HEK293 (cell line): ENCODE data around the gene SH3GL2.

ENCODE experiments used
- CTCF ChIA-PET: fragments of 350-600 bp; formaldehyde crosslinking; extraction: SDS; loops from one replicate; lab custom pipeline; 2021; ENCODE audit warnings: antibody characterized with exemption; lab: Yijun Ruan, JAX
- POLR2A ChIA-PET: fragments of 300-600 bp; formaldehyde crosslinking; extraction: SDS; loops from one replicate; lab custom pipeline; 2020; ENCODE audit warnings: antibody characterized with exemption, inconsistent platforms; lab: Yijun Ruan, JAX
- H3K27ac ChIP-seq: fragments of 200-500 bp; sonication (Bioruptor generic); 2 replicates; pipeline ENCODE4 v1.5.1; 2014; ENCODE audit warnings: low read depth, low read length, control low read depth, inconsistent platforms; ENCODE audit errors: extremely low read depth
- H3K36me3 ChIP-seq, 2 experiments: fragments of 200-500 bp in 1 of 2; sonication (Bioruptor generic) in 1 of 2; 1 replicate in 1 of 2; 2 replicates in 1 of 2; pipeline ENCODE4 v1.5.1; 2014 to 2017; ENCODE audit warnings: inconsistent platforms in 2 of 2, low read length in 2 of 2; ENCODE audit not compliant: control insufficient read depth in 2 of 2, insufficient read depth in 1 of 2
- H3K4me1 ChIP-seq: fragments of 200-500 bp; sonication (Bioruptor generic); 2 replicates; pipeline ENCODE4 v1.5.1; 2014; ENCODE audit warnings: mild to moderate bottlenecking, low read length, inconsistent platforms; ENCODE audit not compliant: control insufficient read depth, insufficient read depth
- H3K4me3 ChIP-seq: 2 replicates; pipeline ENCODE4 v1.5.1; 2011; ENCODE audit warnings: low read depth, mild to moderate bottlenecking, control low read depth, low read length, moderate library complexity
- H3K9me3 ChIP-seq: fragments of 200-500 bp; sonication (Bioruptor generic); 2 replicates; pipeline ENCODE4 v1.5.1; 2014; ENCODE audit warnings: low read depth, low read length, inconsistent platforms; ENCODE audit not compliant: control insufficient read depth, insufficient read depth
- GLI4 ChIP-seq: fragments of 450-650 bp; formaldehyde crosslinking; IDR thresholded peaks from 2 replicates; pipeline ENCODE4 v1.5.1; 2016; ENCODE audit warnings: missing biosample characterization, missing genetic modification characterization
- SCRT2 ChIP-seq: fragments of 450-650 bp; formaldehyde crosslinking; IDR thresholded peaks from 2 replicates; pipeline ENCODE4 v1.5.1; 2016; ENCODE audit warnings: missing biosample characterization, missing genetic modification characterization
- ZNF169 ChIP-seq: fragments of 450-650 bp; formaldehyde crosslinking; IDR thresholded peaks from 2 replicates; pipeline ENCODE4 v1.5.1; 2016; ENCODE audit warnings: missing biosample characterization, missing genetic modification characterization
- ZNF184 ChIP-seq: fragments of 450-650 bp; IDR thresholded peaks from 2 replicates; pipeline ENCODE4 v1.5.1; 2018; ENCODE audit warnings: missing biosample characterization, mild to moderate bottlenecking, missing genetic modification characterization
- ZNF19 ChIP-seq: fragments of 450-650 bp; formaldehyde crosslinking; IDR thresholded peaks from 2 replicates; pipeline ENCODE4; 2016; ENCODE audit warnings: missing biosample characterization, missing genetic modification characterization, low read depth
- ZNF2 ChIP-seq: fragments of 450-650 bp; formaldehyde crosslinking; IDR thresholded peaks from 2 replicates; pipeline ENCODE4 v1.5.1; 2016; ENCODE audit warnings: missing biosample characterization, missing genetic modification characterization
- ZNF274 ChIP-seq, 2 experiments: fragments of 200-500 bp in 1 of 2; fragments of 450-650 bp in 1 of 2; sonication (Bioruptor generic) in 1 of 2; formaldehyde crosslinking in 1 of 2; IDR thresholded peaks; 2 replicates each; pipeline versions ENCODE4 v1.5.1 to v1.6.1; 2014 to 2016; ENCODE audit warnings: borderline replicate concordance in 1 of 2, inconsistent platforms in 1 of 2, low read length in 1 of 2, missing biosample characterization in 1 of 2, missing genetic modification characterization in 1 of 2
- ZNF433 ChIP-seq: fragments of 450-650 bp; formaldehyde crosslinking; IDR thresholded peaks from 2 replicates; pipeline ENCODE4 v1.5.1; 2016; ENCODE audit warnings: missing biosample characterization, missing genetic modification characterization, low read depth
- ZNF571 ChIP-seq: fragments of 450-650 bp; formaldehyde crosslinking; IDR thresholded peaks from 2 replicates; pipeline ENCODE4 v1.5.0; 2017; ENCODE audit warnings: missing biosample characterization, missing genetic modification characterization
- ZNF76 ChIP-seq: fragments of 450-650 bp; formaldehyde crosslinking; IDR thresholded peaks from 2 replicates; pipeline ENCODE4; 2016; ENCODE audit warnings: low read depth, missing biosample characterization, missing genetic modification characterization, borderline replicate concordance
- TF ChIP-seq, protein P1 (sequence below): fragments of 450-650 bp; formaldehyde crosslinking; IDR thresholded peaks from 2 replicates; pipeline ENCODE4 v1.5.1; 2016; ENCODE audit warnings: missing biosample characterization, missing genetic modification characterization
- TF ChIP-seq, protein P2 (sequence below): fragments of 450-650 bp; formaldehyde crosslinking; IDR thresholded peaks from 2 replicates; pipeline ENCODE4 v1.5.1; 2016; ENCODE audit warnings: missing biosample characterization, missing genetic modification characterization
- TF ChIP-seq, protein P3 (sequence below): fragments of 450-650 bp; formaldehyde crosslinking; IDR thresholded peaks from 2 replicates; pipeline ENCODE4 v1.5.1; 2016; ENCODE audit warnings: missing biosample characterization, missing genetic modification characterization
- TF ChIP-seq, protein P4 (sequence below): fragments of 450-650 bp; formaldehyde crosslinking; IDR thresholded peaks from 2 replicates; pipeline ENCODE4 v1.5.1; 2016; ENCODE audit warnings: missing biosample characterization, missing genetic modification characterization, borderline replicate concordance
- TF ChIP-seq, protein P5 (sequence below): fragments of 450-650 bp; formaldehyde crosslinking; IDR thresholded peaks from 2 replicates; pipeline ENCODE4 v1.5.1; 2016; ENCODE audit warnings: missing biosample characterization, missing genetic modification characterization

Gene SH3GL2

DNA sequence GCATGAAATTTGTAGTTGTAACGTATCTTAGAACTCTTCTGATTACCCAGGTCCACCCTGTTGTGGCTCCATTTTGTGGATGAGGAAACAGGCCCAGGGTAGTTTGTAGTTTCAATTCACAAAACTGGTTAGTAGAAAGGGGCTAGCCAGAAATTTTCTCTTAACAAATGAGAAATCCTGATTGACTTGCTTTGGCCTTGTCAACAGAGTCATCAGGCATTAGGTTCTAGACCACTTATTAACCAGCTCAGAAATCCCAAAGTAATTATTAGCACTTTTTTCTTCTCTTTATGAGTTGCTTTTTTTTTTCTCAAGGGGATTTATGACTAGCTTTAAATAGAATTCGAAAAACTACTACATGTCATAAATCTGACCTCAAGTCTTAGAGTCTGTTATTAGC lies 160.2 kb downstream of the SH3GL2 start:
- CTCF ChIA-PET, result interaction anchor here (0.6 to 1.5 kb wide), 5 partner anchors 12 to 516 kb away, joined by 3 to 6 read pairs (median 4); no protein-coding TSS in a partner anchor
- no peak overlapping the region for H3K27ac ChIP-seq
- TF ChIP-seq ZNF274 (IDR thresholded peaks at IDR 0.05; ENCODE audit: low read length) (no peak), ZNF274 (tag by site-specific recombination; IDR thresholded peaks at IDR 0.05; ENCODE audit: borderline replicate concordance) (no peak), SCRT2 (no peak), ZNF184 (no peak), ZNF169 (tag by site-specific recombination) (no peak), ZNF19 (no peak), GLI4 (tag by site-specific recombination) (no peak), ZNF76 (tag by site-specific recombination) (no peak)
- TF ChIP-seq, protein P1, sequence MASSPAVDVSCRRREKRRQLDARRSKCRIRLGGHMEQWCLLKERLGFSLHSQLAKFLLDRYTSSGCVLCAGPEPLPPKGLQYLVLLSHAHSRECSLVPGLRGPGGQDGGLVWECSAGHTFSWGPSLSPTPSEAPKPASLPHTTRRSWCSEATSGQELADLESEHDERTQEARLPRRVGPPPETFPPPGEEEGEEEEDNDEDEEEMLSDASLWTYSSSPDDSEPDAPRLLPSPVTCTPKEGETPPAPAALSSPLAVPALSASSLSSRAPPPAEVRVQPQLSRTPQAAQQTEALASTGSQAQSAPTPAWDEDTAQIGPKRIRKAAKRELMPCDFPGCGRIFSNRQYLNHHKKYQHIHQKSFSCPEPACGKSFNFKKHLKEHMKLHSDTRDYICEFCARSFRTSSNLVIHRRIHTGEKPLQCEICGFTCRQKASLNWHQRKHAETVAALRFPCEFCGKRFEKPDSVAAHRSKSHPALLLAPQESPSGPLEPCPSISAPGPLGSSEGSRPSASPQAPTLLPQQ (tag by site-specific recombination), result no peak
- TF ChIP-seq, protein P2, sequence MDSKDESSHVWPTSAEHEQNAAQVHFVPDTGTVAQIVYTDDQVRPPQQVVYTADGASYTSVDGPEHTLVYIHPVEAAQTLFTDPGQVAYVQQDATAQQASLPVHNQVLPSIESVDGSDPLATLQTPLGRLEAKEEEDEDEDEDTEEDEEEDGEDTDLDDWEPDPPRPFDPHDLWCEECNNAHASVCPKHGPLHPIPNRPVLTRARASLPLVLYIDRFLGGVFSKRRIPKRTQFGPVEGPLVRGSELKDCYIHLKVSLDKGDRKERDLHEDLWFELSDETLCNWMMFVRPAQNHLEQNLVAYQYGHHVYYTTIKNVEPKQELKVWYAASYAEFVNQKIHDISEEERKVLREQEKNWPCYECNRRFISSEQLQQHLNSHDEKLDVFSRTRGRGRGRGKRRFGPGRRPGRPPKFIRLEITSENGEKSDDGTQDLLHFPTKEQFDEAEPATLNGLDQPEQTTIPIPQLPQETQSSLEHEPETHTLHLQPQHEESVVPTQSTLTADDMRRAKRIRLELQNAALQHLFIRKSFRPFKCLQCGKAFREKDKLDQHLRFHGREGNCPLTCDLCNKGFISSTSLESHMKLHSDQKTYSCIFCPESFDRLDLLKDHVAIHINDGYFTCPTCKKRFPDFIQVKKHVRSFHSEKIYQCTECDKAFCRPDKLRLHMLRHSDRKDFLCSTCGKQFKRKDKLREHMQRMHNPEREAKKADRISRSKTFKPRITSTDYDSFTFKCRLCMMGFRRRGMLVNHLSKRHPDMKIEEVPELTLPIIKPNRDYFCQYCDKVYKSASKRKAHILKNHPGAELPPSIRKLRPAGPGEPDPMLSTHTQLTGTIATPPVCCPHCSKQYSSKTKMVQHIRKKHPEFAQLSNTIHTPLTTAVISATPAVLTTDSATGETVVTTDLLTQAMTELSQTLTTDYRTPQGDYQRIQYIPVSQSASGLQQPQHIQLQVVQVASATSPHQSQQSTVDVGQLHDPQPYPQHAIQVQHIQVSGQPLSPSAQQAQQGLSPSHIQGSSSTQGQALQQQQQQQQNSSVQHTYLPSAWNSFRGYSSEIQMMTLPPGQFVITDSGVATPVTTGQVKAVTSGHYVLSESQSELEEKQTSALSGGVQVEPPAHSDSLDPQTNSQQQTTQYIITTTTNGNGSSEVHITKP (tag by site-specific recombination), result no peak
- TF ChIP-seq, all 188 proteins: peak for 0
- POLR2A ChIA-PET, result no interaction called here
- Histone ChIP-seq H3K4me1 (no peaks in the 10 kb centered on the region), H3K4me3 (no peak overlapping the region), H3K36me3 (no peaks in the 10 kb centered on the region), H3K9me3 (no peaks in the 10 kb centered on the region)

DNA sequence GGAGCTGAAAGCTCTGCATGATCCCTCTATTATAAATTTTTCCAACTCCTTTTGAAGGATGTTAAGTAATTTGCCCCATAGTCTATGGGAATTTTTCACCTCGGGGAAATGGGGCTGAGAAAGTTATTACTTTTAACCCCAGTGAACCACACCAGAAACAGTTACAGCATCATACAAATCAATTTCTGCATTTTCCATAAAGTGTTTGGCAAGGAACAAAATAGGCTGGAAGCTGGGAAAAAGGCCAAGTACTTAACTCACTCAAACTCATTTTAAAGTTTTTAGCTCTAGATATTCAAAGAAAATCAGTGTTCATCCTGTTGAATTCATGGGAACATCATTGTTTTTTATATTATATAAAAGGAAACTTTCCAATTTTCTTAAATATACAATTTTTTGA lies 160.9 kb downstream of the SH3GL2 start:
- Histone ChIP-seq H3K9me3 (no peaks in the 10 kb centered on the region), H3K4me3 (no peak overlapping the region), H3K36me3 (no peaks in the 10 kb centered on the region), H3K27ac (no peak overlapping the region), H3K4me1 (no peaks in the 10 kb centered on the region)
- POLR2A ChIA-PET, result no interaction called here
- CTCF ChIA-PET, result interaction anchor here (0.6 to 1.5 kb wide), 7 partner anchors 11 to 1751 kb away, joined by 3 to 6 read pairs (median 3); no protein-coding TSS in a partner anchor
- TF ChIP-seq, protein P3, sequence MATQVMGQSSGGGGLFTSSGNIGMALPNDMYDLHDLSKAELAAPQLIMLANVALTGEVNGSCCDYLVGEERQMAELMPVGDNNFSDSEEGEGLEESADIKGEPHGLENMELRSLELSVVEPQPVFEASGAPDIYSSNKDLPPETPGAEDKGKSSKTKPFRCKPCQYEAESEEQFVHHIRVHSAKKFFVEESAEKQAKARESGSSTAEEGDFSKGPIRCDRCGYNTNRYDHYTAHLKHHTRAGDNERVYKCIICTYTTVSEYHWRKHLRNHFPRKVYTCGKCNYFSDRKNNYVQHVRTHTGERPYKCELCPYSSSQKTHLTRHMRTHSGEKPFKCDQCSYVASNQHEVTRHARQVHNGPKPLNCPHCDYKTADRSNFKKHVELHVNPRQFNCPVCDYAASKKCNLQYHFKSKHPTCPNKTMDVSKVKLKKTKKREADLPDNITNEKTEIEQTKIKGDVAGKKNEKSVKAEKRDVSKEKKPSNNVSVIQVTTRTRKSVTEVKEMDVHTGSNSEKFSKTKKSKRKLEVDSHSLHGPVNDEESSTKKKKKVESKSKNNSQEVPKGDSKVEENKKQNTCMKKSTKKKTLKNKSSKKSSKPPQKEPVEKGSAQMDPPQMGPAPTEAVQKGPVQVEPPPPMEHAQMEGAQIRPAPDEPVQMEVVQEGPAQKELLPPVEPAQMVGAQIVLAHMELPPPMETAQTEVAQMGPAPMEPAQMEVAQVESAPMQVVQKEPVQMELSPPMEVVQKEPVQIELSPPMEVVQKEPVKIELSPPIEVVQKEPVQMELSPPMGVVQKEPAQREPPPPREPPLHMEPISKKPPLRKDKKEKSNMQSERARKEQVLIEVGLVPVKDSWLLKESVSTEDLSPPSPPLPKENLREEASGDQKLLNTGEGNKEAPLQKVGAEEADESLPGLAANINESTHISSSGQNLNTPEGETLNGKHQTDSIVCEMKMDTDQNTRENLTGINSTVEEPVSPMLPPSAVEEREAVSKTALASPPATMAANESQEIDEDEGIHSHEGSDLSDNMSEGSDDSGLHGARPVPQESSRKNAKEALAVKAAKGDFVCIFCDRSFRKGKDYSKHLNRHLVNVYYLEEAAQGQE (tag by site-specific recombination), result no peak
- no peak for TF ChIP-seq ZNF571
- TF ChIP-seq ZNF2, result no peak
- TF ChIP-seq, protein P4, sequence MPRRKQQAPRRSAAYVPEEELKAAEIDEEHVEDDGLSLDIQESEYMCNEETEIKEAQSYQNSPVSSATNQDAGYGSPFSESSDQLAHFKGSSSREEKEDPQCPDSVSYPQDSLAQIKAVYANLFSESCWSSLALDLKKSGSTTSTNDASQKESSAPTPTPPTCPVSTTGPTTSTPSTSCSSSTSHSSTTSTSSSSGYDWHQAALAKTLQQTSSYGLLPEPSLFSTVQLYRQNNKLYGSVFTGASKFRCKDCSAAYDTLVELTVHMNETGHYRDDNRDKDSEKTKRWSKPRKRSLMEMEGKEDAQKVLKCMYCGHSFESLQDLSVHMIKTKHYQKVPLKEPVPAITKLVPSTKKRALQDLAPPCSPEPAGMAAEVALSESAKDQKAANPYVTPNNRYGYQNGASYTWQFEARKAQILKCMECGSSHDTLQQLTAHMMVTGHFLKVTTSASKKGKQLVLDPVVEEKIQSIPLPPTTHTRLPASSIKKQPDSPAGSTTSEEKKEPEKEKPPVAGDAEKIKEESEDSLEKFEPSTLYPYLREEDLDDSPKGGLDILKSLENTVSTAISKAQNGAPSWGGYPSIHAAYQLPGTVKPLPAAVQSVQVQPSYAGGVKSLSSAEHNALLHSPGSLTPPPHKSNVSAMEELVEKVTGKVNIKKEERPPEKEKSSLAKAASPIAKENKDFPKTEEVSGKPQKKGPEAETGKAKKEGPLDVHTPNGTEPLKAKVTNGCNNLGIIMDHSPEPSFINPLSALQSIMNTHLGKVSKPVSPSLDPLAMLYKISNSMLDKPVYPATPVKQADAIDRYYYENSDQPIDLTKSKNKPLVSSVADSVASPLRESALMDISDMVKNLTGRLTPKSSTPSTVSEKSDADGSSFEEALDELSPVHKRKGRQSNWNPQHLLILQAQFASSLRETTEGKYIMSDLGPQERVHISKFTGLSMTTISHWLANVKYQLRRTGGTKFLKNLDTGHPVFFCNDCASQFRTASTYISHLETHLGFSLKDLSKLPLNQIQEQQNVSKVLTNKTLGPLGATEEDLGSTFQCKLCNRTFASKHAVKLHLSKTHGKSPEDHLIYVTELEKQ, result no peak
- TF ChIP-seq, protein P5, sequence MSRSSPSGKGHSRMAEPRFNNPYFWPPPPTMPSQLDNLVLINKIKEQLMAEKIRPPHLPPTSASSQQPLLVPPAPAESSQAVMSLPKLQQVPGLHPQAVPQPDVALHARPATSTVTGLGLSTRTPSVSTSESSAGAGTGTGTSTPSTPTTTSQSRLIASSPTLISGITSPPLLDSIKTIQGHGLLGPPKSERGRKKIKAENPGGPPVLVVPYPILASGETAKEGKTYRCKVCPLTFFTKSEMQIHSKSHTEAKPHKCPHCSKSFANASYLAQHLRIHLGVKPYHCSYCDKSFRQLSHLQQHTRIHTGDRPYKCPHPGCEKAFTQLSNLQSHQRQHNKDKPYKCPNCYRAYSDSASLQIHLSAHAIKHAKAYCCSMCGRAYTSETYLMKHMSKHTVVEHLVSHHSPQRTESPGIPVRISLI (tag by site-specific recombination), result no peak
- no peak for TF ChIP-seq ZNF433 (tag by site-specific recombination)
